HG02943 (cell line): ENCODE results near the gene FSCN2.

Experiments used
- ATAC-seq: cut with Tn5 transposase; IDR thresholded peaks from one replicate; pipeline ENCODE4 v1.9.1; 2021; ENCODE audit warnings: mild to moderate bottlenecking, low read depth, moderate library complexity; ENCODE audit not compliant: unreplicated experiment

Gene FSCN2

DNA sequence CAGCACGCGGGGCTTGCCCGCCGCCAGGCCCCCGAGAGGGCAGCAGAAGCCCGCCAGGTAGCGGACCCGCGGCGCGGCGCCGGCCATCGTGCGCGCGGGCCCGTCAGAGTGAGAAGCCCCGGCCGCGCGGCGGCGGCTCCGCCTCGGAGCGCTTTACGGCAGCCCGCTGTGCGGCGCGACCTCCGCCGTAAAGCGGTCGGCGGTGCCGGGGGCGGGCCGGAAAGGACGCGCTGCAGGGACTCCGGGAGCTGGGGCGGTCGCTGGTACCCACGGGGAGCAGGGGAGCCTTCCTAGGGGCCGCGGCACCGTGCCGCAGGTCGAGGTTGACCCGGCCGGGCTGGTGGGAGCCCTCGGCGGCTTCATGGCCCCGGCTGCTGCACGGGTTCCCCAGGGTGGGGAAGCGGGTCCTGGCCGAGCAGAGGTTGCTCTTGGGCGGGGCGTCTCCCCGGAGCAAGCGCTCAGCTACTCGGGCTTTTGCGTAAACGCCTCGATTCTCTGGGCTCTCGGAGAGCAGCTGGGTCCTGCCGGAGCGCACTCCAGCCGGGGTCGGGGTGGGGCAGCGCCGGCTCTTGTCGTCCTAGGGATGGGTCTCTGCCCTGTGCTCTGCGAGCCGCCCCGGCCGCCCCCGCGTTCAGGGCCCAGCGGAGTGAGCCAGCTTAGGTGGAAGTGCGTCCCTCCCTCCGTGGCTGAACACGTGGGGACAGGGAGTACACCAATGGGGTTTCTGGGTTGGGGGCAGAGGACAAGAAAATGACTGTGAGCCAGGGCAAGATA, 24.3 kb downstream of the FSCN2 start, which contains the start of gene FAAP100:
Gene FAAP100, minus strand, starts transcription at position 110 of the 774 bp plus-strand sequence. Its CDS starts 23 bp downstream, at position 87.
- no peak for ATAC-seq

DNA sequence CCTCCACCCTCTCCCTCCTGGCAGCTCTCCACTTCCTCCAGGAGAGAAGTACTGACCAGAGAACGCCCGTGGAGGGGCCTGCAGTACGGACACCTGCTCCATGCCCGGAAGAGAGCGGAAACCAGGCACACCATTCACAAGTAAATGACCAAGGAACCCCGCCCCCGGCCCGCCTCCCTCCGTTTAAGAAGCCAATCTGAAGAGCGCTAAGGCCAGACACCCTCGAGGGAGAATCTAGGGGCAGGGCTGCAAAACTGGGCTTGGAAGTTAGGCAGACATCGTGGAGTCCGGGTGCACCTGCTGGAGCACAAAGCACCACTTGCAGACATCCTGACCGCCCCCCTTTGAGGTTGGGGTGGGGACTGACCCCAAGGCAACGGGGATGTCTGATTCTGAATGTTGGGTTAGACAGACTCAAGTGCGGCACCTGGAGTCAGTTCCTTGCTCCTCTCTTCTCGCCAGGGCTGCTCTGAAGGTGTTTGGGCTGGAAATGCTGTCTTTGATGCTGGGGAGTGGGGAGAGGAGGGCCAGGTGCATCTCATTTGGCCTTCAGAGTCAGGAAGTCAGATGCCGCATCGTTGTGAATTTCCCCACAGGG, 24.9 kb downstream of the FSCN2 start:
- ATAC-seq: no peak

DNA sequence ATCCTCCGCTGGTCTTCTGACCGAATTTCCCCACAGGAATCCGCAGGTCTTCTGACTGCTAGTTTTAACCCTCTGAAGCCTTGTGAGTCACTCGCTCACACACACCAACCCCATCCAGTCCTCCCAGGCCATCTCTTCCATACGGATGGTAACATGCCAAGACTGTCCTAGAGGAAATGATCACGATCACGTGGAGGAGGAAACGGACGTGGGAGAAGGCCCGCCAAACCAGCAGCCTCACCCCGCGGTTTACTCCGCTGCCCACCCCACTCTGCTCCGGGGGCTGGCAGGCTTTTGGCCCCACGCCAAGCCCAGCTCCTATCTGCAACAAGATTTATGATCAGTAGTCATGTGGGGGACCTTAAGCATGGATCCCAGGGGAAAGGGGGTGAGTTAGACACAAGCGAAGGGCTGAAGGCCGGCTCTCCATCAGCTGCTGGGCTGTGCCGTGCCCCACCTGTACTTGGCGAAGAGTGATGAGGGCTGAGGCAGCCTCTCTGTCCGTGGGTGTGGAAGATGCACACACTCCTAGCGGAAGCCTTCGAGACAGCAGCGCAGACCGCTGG, 25.5 kb downstream of the FSCN2 start:
- ATAC-seq: no peak

DNA sequence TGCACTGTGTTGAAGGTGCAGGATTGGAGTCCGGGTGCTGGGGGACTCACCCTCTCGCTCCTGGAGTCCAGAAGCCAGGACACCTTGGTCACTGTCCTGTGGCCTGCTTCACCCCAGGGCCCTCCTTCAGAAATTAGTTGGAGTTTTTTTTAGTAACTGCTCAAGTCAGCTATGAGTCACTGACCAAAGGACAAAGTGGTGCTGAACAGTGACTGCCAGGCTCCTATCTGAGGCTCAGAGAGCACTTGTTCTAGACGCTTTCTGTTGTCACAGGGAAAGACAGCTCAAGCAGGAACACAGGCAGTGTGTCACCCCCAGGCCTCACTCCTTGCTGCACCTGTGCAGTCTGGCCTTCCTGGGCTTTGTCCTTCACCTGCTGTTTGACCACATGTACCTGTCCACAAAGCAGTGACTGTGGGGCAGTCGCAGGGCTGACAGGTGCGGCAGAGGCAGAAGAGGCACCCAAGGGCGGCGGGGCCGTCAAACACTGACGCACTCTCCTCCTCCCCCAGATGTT, 28.1 kb downstream of the FSCN2 start:
- ATAC-seq: no peak

DNA sequence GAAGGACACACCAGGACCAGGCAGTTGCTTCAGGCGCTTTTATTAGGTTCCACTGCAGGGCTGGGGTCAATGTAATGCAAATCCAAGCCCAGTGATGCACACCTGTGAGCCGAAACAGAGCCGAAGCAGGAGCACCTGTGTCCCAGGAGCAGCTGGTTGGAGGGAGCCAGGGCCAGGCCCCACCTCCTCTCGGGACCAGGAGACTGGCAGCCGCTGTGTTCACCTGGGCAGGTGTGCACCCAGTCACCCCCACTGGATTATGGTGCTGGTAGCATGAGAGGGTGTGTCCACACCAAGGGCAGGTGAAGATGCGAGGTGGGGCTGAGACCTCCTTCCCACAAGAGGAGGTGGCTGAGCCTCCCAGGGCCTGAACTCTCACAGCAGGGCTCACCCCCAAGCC, 28.7 kb downstream of the FSCN2 start:
- ATAC-seq: no peak

DNA sequence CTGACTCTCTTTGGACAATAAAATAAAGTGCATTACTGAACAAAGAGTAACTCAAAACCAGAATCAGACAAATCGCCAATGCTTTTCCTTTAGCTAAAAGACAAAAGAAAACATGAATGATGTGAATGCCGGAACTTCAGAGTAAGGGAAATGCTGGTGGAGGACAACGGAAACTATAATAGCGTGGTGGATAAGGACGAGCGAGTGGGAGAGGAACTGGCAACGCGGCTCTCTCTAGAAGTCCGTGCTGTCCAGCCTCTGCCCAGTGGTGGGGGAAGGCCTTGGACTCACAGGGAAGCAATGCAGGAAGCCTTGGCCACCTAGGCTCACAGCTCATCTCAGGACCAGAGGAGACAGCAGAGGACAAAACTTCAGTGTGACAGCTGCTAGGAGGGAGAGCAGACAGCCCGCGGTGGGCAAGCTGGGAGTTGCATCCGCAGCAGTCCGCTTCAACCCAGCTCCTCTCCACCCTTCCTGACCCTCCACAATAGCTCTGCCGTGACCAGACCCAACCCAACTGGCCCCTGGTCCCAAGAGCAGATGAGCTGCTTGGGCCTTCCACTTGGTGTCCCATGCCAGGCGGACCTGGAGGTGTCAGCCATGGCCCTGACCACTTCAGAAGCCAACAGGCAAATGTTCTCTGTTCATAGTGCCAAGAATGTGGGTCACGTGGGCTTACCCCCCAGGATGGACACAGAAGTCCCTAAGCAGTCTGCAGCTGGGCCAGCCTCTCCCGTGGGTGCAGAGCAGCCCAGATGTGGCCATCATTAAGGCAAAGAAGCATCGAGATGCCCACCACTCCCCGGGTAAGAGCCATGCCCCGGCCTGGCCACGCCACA, 29.3 kb downstream of the FSCN2 start:
- no peak for ATAC-seq

DNA sequence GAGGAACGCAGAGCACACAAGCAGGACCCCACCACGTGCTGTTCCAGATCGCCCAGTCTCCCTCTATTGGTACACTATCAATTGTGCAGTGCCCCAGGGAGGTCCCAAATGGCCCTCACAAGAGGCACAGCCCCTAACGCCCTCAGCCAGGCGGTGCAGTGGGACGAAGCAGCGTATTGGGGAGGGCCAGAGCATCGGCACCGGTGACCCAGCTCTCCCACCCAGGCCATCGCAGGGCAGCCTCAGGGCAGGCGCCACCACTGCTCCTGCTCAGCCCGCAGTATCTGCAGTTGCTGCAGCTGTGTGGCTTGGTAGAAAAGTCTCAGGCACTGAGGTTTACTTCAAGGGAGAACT, 29.9 kb downstream of the FSCN2 start:
- ATAC-seq: no peak

DNA sequence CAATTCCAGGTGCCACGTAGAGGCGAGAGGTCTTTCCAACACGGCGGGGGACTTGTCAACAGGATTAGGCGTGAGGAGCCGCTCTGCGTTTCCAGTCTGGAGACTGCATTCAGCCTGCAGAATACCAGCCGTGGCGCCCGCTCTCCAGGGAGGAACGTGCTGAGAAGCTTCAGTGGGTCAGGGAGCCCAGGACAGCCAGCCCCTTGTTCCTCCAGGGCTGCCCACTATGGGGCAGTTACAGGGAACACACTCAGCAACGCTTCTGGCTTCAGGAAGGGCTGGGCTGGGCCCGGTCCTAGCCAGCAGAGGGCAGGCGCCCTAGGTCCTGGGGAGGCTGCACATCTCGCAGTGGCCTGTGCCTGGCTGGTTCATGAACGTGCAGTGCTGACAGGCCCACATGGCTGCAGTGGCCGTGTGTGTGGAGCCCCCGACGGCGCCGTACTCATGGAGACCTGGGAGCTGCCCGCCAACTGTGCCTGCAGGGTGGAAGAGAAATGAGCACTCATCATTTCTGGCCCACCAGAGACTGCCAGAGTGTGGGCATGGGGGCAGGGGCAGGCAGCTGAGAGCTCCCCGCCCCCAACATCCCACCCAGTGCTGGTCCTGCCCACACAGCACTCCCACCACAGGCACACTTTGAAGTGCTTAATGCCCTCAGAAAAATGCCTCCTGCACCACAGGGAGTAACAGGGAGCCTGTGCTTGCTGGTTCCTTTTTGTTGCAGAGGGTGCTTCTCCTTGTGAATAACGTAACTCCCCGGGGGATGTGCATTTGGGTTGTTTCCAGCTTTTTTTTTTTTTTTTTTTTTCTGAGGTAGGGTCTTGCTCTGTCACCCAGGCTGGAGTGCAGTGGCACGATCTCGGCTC, 31.0 kb downstream of the FSCN2 start:
- no peak for ATAC-seq

DNA sequence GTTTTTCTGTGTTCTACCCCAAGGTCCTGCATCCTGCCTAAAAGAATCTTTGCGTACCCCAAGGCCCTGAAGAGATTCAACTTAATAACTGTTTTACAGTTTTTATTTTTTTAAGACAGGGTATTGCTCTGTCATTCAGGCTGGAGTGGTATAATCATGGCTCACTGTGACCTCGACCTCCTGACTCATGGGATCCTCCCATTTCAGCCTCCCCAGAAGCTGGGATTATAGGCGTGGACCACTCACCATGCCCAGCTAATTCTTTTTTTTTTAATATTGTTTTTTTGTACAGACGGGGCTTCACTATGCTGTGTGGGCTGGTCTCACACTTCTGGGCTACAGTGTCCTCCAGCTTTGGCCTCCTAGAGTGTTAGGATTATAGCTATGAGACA, 33.3 kb downstream of the FSCN2 start:
- no peak for ATAC-seq

DNA sequence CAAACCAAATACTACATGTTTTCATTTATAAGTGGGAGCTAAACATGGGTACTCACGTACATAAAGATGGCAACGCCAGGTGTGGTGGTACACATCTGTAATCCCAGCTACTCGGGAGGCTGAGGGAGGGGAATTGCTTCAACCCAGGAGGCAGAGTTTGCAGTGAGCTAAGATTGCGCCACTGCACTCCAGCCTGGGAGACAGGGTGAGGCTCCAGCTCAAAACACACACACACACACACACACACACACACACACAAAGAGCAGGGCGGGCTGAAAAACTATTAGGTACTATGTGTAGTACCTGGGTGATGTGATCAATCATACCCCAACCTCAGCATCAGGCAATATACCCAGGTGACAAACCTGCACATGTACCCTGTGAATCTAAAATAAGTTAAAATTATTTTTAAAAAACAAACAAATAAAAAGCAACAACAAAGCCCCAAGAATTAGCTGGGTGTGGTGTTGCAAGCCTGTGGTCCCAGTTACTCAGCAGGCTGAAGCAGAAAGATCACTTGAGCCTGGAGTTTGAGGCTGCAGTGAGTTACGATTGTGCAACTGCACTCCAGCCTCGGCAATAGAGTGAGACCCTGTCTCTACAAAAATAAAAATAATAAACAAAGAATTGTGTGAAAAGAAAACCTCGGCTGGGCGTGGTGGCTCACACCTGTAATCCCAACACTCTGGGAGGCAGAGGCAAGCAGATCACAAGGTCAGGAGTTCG, 35.8 kb downstream of the FSCN2 start:
- no peak for ATAC-seq

DNA sequence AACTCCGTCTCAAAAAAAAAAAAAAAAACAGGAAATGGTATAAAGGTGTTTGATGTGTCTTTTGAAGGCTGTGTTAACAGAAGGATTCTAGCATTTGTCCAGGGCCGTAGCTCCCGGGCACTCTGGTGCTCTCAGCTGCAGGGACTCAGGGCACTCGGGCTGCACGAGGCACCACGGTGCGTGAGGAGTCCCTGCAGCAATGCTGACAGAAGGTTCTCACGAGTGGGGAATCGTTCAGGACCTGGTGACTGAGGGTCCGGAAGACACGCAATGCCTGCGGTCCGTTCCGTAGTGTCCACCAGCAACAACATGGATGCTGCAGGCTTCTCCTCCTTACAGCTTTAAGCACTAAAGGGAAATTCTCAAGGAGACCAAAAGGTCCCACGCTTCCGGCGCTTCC, 36.6 kb downstream of the FSCN2 start:
- ATAC-seq: no peak

DNA sequence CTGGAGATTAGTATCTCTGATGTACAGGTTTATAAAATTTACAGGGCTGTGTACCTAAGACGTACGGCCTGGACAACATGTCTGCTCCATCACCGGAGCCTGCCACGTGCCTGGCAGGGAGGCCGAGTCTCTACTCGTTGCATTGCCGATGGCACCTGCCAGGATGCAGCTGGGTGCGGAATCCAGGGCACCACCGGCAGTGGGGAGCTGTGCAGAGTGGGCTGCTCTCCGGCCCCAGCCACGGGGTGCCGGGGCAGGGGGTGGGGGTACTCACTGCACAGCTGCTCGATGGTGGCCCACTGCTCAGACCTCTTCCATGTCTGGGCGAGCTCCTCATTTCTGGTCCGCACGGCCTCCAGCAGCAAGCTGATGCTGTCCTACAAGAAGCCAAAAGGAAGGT, 37.1 kb downstream of the FSCN2 start:
- no peak for ATAC-seq

DNA sequence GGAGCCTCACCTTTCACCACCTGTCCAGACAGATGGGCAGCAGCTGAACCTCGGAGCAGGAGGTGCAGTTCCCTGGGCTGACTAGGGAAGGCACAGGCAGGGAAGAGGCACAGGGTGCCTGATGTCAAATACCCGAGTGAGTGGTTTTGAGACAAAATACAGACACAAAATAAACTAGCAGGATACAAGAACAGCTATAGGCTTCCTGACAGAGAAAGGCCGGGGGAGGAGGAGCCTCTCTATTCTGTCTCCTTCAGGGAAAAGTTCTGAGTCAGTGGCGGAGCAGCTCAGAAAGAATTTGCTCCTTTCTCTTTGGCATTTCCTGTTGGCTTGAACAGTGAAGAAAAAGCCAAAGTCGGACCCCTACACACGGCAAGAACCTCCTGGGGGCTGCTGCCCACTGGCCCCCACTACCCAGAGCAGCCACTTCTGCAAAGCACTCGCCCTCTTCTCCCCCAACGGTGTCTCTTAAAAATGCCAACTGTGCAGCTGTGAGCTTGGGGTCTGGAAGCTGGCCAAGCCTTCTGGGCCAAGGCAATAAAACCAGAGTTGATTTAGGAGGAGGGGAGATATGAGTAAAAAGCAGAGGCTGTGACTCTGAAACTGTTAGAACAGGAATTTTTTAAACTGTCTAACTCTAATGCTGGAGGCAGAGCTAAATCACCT, 38.4 kb downstream of the FSCN2 start:
- no peak for ATAC-seq

DNA sequence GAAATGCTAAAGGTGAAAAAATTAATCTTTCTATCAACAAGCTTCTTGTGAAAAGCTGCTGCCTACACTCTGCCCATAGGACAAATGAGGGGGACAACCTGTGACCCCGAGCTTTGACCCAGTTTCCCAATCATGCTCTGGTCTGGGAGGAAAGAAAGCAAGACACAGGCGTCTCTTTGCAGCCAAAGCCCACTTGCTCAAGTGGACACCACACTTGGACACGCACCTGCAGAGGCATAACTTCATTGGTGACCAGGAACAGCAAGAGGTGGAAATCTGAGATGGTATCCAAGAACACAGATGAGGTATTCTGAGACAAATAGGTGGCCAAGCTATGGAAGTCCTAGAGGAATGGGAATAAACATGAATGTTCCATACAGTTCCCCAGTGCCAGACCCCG, 39.0 kb downstream of the FSCN2 start:
- ATAC-seq: no peak

DNA sequence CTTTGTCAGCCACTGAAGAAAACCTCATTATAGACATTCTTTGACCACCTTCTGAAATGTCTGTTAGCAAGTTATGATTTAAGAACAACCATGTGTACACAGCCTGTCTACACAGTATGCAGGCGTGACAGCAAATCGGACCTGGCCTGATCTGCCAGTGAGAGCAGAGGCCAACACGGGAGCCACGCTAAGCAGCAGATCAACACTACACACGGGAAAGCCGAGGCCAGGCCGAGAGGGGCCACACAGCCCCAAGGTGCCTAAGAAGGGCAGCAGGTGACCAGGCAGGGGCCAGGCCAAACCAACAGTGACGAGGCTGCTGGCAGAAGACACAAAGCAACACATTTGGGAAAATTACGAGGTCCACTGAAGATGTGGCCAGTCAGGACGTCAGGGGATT, 40.2 kb downstream of the FSCN2 start:
- ATAC-seq: no peak

DNA sequence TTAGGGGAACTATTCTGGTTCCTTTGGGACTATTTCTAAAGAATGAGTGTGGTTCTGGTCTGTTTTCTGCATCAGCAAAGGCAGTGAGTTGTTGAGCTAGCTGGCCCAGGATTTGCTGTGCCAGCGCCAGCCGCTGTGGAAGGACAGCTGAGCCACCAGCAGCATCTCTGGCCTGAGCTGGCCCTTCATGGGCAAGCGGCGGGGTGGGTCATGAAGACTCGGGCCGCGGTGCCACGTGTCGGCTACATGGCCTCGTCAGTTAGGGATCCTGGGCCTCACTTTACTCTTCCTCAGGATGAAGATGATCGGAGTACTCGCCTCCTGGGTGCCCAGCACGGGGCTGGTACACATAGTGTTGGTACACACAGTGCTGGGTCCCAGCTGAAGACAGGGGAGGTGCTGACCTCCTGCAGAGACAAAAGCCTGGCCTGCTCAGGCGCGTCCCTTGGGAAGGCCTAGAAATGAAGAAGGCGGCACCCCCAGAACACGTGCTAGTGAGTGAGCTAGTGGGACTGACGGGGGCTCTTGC, 41.9 kb downstream of the FSCN2 start:
- no peak for ATAC-seq

DNA sequence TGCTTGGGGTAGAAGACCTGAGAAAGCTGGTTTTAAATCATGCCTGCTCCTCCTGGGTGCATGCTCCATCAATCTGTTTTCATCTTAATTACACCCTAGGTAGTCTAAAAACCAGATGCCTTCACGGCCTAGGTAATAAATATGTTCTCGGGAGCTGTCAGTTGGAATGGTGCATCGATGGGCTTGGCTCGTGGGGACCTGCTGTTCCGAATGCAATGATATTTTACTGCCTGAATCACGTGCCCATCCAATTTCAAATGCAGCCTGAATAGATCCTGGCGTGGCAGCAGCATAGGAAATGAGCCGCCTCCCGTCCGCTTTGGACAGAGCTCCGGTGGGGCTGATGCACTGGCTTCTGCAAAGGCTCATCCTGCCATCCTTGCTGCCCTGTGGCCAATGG, 42.8 kb downstream of the FSCN2 start:
- no peak for ATAC-seq

DNA sequence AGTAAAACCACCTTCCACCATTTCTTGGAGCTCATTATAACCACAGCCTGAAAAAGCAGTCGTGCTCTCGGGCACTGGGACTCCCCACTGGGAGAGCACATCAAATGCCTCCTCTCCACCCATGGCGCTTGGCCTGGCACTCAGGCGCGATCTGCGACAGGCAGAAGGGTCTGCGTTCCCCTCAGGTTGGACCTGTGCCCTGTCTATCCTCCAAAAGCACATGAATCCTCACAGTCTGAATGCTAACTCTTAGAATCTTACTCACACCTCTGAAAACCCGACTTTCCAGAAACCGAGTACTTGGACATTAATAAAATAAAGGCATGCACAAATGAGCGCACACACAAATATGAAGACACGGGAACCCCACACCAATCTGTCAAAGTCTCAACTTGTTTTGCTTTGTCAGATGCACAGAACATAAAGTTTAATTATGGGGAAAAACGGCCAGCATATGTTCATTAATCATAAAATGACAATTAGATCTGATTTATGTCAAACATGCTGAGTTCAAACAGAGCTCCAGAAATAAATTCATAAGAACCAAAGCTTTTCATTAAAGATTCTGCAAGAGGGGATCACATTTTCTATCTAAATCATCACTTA, 44.5 kb downstream of the FSCN2 start:
- no peak for ATAC-seq
